Mucosa of gallbladder (tissue), 1 donor: ENCODE results near the gene CYP3A7. TPM values are rescaled to one million over a fixed set of nuclear protein-coding genes. Genes with fewer than 3 reads are reported as not detected.
A peak's percentile ranks its signal among the peaks of the same experiment; 100 is the strongest.
"Not testable (repeated sequence)": the region's sequence is repeated elsewhere in the genome, so short reads cannot be mapped to it uniquely, and the experiment has no call there.

Experiments
- DNase-seq: peaks from one replicate; pipeline ENCODE4 v3.0.0-alpha.2; 2020; ENCODE audit warnings: low spot score
- total RNA-seq: library from RNA; stranded (reverse); gene quantifications from one replicate; pipeline ENCODE4 v1.2.1, GENCODE V29; 2021
- donor health status: DM: no; HTN: no; CAD: no.

Gene CYP3A7
- 92.6 TPM for total RNA-seq

DNA sequence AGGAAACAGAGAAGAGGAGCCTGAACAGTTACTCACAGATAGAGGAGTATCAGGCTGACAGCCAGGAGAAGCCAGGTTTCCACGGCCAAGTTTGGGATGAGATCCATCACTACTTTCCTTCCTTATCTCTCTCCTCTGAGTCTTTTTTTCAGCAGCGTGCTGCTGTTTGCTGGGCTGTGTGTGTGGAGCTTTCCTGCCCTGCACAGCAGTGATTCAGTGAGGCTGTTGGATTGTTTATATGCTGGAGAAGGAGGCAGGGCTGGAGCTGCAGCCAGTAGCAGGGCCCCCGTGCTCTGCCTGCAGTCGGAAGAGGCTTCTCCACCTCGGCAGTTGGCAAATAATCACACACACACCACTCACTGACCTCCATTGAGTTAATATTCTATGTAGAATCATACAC, at the start of gene CYP3A7:
Gene CYP3A7, minus strand, starts transcription at position 210 of the 400 bp plus-strand sequence. Its CDS starts 103 bp downstream, at position 107.
- DNase-seq = peak; percentile 61

DNA sequence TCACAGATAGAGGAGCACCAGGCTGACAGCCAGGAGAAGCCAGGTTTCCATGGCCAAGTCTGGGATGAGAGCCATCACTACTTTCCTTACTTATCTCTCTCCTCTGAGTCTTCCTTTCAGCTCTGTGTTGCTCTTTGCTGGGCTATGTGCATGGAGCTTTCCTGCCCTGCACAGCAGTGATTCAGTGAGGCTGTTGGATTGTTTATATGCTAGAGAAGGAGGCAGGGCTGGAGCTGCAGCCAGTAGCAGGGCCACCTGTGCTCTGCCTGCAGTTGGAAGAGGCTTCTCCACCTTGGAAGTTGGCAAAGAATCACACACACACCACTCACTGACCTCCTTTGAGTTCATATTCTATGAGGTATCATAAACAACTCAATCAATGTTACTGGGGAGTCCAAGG, 49.0 kb upstream of the CYP3A7 start, which contains the start of gene CYP3A4:
Gene CYP3A4, minus strand, starts transcription at position 178 of the 400 bp plus-strand sequence. Its CDS starts 103 bp downstream, at position 75.
- DNase-seq = peak; percentile 47

DNA sequence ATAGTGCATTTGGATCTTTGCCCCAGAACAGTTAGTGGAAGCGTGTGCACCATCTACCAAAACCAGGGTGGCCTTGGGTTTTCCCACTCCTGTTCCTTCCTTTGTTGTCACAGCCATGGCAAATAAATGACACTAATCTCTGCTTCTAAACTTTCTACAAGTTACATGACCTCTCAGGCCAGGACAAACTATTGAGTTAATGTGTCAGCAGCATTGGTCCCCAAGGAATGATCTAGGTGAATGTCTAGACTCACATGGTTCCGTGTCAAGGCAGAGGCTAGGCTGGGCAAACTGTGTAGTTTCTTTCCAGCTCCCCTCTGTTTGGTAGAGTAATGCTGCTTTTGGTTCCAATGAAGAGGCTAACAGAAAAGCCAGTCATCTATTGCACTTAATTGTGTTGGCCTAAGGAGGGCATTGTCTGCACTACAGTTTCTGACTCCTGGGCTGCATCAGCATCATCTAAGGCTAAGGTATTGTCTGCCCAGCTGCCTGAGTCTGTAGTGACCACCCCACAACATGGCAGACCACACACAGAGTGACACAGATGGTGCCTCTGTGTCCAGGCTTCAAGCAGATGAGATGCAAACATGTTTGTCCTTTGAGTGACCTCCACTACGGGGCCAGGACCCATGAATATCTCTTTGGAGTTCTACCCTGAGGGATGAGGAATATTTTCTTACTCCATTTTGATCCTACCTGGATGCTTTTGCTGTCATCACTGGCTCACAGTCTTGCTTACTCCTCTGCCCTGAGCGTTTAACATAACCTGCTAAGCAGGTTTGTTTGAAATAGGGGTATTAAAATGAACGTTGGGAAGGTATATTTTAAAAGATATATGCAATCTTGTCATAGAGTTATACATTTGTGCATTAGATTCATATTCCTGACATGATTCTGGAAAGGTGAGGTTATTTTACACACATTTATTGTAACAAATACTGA, 47.3 kb upstream of the CYP3A7 start:
- DNase-seq = no peak

DNA sequence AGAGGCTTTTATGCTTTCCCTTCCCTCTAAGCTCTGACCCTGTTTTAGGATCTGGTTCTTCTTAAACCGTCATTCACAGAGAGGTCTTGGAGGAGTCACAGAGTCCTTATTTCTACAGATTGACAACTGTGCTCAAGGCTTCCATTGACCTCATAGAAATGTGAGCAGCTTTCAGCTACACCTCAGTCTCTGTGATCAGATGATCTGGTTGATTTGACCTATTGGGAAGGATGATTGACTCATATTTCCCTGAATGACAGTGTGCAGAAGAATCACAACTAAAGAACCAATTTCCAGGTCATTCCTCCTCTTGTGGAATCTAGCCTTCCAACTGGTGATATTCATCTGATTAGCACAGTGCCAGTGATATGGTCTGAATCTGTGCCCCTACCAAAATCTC, 45.6 kb upstream of the CYP3A7 start:
- DNase-seq = no peak

DNA sequence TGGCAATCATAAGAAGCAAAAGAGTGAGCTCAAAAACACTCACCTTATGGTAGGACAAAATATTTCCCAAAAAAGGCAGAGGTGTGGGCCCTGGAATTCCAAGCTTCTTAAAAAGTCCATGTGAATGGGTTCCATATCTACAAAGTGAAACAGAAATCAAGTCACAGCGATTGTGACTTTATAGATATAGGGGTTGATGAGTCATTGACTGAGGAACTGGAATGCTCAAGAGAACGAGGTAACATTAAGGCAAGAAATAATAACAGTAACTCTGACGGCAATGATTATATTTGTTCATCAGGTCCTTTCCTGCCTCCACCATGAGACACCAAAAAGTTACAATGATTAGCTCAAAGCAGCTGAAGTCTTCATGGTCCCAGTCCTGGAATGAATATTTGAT, 45.0 kb upstream of the CYP3A7 start:
- no peak for DNase-seq

DNA sequence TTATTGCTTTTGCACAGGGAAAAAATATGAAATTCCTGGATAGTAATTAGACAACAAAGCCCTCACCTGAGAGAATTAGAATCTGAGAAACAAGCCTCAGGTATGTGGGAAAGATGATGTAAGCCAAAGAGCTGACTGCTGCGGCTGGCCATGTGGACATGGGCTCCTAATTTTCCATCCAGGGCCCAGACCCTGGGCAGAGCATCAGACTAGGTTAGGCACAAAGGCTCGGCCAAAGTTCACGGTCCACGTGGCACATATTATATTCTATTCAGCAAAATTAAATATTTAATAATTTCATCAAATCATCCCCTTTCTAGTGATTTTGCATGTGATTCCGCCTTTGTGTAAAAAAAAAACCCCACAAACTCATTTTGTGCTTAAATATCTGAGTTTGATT, 43.9 kb upstream of the CYP3A7 start:
- no peak for DNase-seq

DNA sequence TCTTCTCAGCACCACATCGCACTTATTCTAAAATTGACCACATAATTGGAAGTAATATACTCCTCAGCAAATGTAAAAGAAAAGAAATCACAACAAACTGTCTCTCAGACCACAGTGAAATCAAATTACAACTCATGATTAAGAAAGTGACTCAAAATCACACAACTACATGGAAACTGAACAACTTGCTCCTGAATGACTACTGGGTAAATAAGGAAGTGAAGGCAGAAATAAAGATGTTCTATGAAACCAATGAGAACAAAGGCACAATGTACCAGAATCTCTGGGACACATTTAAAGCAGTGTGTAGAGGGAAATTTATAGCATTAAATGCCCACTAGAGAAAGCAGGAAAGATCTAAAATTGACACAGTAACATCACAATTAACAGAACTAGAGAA, 38.4 kb upstream of the CYP3A7 start:
- not testable (repeated sequence) for DNase-seq

DNA sequence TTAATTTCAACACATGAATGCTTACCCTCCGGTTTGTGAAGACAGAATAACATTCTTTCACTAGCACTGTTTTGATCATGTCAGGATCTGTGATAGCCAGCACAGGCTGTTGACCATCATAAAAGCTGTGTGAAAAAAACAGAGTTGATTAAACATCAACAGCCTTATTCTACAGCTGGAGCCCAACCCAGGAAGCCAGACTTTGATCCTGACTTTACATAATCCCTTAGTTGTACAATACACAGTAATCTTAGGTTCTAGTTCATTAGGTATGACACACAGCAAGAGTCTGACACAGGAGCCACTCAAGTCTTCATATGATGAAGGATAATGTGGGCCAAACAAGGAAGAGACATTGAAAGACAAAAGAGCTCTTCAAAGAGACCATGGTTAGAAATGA, 37.6 kb upstream of the CYP3A7 start:
- DNase-seq = peak; percentile 50

DNA sequence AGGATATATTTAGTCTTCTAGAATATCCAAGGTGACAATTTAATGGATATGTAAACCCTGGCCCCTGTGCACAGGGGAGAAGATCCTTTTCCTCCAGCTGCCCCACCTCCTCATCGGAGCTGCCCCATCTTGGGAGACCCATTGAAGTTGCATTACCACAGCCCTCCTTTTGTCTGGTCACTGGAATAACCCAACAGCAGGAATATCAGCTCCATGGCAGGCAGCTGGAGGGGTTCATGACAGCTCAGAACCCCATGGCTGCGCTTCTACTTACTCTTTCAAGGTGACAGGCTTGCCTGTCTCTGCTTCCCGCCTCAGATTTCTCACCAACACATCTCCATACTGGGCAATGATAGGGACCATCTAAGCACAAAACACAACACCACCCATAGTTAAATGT, 34.5 kb upstream of the CYP3A7 start:
- DNase-seq = not testable (repeated sequence)

DNA sequence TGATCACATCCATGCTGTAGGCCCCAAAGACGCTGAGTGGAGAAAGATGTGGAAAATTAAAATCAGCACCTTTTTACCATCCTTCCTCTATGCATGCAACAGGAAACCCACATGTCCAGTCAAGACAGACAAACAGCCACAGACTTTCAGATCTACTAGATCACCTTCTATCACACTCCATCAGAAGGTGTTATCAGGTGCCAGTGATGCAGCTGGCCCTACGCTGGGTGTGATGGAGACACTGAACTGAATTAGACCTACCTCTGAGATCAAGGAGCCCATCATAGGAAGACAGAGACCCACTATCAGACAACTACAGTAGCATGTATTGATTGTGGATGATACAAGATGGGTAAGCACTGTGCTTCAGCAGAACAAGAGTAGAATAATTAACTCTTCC, 33.5 kb upstream of the CYP3A7 start:
- DNase-seq = no peak

DNA sequence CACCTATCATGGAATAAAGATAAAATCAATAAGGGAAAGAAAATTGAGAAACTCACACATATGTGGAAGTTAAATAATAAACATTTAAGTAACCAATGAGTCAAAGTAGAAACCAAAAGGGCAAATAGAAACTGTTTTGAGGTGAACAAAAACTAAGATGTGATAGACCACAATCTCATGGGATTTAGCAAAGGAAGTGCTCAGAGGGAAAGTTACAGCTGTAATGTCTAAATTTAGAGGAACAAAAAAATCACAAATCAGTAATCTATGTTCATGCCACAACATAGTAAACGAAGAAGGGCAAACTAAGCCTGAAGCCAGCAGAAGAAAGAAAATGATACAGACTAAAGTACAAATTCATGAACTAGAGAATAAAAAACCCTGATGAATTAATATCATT, 32.7 kb upstream of the CYP3A7 start:
- DNase-seq = no peak

DNA sequence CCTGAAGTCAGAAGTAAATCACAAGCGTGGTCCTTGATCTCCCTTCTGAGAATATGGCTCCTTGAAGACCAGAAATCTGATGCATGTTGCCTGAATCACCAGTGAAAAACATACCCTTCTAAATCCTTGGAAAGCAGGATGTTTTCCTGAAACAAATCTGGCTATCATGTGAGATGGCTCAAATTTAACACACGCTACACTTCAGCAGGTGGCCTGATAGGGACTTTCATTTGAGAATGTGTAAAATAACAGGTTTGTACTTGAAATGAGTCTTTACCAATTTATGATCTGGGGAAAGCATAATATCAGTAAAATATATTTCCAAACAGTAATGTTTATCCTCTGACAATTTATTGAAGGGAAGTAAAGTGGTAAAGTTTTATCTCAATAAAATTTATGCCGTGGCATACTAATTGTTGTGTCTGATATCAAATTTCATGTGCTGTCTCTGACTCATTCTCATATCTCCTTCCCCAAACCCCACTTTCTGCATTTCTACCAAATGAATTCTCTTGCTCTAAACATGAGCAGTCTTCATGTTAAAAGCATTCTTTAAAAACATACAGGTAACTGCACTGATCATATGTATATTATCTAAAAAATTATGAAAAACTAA, 31.6 kb upstream of the CYP3A7 start:
- no peak for DNase-seq

DNA sequence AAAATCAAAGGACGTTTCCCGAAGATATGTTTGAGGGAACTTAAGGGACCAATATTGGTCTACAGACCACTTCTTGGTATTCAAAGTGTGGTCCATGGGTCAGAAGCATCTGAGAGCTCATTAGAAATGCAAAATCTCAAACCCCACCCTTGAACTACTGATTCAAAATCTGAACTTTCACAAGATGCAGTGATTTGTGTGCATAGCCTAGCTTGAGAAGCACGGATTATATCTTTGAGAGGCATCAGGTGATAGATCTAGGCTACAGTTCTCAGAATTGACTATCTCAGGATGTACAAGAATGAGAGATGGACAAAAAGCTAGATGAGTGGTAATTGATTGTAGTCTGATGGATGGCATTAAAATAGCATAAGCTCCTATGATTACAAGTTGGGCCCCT, 29.5 kb upstream of the CYP3A7 start:
- DNase-seq = no peak

DNA sequence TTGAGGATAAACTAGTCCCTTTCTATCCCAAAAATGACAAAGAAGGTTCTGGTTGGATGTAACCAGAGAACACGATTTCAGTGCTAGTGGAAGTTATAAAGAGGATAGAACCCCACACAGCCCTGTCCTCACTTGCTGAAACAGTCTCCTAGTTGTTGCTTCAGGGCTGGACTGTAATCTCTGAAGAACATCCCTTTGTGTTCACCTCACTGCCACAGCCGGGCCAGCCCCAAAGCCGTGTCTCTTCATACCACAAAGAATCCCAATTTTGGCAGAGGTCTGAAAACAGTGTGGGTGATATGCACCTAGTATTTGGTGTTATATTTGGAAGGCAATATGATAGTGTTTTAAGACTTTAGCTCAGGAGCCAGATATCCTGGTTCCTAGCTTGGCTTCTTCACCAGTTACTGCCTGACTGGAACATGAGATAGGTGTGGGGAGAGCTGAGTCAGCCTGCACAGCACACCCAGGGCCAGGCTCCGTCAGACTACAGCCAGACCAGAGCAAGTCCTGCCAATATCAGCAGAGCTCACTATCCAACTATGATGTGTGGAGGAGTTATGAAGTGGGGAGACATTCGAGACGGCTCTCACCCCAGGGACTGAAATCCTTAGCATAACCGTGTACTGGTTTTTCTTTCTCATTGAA, 27.8 kb upstream of the CYP3A7 start:
- DNase-seq = no peak

DNA sequence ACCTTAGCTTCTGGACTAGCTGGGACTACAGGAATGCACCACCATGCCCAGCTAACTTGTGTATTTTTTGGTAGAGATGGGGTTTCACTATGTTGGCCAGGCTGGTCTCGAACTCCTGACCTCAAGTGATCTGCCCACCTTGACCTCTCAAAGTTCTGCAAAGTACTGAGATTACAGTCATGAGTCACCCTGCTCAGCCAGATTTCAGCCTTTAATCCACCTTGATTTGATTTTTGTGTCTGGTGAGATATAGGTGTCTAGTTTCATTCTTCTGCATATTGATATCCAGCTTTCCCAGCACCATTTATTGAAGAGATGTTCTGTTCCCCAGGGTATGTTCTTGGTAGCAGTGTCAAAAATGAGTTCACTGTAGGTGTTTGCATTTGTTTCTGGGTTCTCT, 20.1 kb upstream of the CYP3A7 start:
- no peak for DNase-seq

DNA sequence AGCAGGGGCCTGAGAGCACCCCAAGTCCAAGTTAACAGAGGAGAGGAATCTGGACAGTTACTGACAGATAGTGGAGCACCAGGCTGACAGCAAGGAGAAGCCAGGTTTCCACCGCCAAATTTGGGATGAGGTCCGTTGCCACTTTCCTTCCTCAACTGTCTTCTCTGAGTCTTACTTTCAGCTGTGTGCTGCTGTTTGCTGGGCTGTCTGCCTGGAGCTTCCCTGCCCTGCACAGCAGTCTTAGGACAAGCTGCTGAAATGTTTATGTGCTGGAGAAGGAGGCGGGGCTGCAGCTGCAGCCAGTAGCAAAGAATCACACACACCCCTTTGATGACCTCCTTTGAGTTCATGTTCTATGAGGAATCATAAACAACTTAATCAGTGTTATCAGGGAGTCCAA, 17.4 kb upstream of the CYP3A7 start:
- peak; percentile 67 for DNase-seq

DNA sequence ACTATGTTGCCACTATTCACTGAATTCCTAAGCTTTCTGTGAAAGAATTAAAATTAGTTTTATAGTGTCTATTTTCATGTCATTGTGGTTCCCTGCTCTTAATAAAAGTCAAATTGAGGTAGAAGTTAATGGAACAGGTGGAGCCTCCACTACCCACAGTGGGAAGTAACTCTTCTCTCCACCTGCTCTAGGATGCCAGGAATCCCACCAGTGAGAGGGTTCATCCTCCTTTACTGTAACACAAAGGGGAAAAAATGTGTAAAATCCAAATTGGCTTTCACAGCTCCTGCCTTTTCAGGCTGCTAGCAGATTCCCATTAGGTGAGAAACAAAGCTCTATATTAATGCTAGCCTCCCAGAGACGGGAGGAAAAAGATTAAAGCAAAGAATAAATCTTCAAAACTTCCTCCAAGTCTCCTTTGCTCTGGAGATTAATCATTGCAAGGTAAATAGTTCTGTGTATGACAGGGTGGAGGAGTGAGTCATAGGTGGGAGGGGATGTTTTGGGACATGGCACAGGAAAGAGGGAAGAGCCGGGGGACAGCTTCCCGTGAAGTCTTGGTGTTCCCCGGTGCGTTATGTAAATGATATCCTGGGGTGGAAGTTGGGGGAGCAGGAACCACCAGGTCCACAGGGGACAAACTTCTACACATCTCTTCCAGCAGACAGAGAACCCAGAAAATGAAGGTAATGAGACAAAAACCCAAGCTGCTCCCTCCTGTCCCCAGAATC, 16.5 kb upstream of the CYP3A7 start:
- peak; percentile 46 for DNase-seq

DNA sequence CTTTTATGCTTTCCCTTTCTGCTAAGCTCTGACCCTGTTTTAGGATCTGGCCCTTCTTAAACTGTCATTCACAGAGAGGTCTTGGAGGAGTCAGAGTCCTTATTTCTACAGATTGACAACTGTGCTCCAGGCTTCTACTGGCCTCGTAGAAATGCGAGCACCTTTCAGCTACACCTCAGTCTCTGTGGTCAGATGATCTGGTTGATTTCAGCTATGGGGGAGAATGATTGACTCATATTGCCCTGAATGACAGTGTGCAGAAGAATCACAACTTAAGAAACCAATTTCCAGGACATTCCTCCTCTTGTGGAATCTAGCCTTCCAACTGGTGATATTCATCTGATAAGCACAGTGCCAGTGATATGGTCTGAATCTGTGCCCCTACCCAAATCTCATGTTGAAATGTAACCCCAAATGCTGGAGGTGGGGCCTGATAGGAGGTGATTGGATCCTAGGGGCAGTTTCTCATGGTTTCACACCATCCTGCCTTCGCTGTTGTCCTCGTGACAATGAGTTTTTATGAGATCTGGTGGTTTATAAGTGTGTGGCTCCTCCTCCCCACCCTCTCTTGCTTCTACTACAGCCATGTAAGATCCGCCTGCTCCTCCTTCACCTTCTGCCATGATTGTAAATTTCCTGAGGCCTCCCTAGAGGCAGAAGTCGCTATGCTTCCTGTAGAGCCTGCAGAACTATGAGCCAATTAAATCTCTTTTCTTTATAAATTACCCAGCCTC, 14.0 kb upstream of the CYP3A7 start:
- no peak for DNase-seq

DNA sequence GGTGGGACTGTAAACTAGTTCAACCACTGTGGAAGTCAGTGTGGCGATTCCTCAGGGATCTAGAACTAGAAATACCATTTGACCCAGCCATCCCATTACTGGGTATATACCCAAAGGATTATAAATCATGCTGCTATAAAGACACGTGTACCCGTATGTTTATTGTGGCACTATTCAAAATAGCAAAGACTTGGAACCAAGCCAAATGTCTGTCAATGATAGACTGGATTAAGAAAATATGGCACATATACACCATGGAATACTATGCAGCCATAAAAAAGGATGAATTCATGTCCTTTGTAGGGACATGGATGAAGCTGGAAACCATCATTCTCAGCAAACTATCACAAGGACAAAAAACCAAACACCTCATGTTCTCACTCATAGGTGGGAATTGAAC, 11.9 kb upstream of the CYP3A7 start:
- DNase-seq = not testable (repeated sequence)

DNA sequence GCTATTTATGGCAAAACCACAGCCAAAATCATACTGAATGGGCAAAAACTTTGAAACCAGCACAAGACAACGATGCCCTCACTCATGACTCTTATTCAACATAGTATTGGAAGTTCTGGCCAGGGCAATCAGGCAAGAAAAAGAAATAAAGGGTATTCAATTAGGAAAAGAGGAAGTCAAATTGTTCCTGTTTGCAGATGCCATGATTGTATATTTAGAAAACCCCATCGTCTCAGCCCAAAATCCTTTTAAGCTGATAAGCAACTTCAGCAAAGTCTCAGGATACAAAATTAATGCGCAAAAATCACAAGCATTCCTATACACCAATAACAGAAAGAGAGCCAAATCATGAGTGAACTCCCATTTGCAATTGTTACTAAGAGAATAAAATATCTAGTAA, 10.4 kb upstream of the CYP3A7 start:
- not testable (repeated sequence) for DNase-seq

DNA sequence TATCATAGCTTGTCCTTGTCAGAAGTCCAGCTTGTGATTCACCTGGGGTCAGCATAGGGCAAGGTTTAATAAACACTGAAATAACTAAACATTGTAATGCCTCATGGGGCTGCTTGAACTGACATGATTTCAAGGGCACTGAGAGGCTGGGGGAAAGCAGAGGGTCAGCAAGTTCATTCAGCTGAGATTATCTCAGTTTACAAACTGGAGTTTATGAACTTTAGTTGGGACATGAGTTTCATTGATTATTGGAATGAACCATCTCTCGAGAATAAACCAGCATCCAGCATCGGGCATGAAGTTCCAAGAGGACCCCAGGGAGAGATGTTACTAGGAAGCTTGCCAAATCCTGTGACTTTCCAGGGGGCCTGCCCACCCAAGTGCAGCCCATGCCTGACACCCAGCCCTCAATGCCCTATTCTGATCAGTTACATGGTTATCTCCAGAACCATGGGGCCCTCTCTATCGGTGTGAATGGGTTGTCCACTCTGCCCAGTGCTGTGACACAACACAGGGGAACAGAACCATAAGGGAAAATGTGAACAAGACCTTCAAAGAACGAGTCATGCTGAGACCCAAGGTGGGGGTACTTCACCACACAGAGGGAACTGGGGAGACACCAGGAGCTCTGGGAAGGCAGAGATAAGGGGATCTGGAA, 7.9 kb upstream of the CYP3A7 start:
- no peak for DNase-seq
